NCI-H446 treated with DMSO at 0.1 percent for 48 hours (cell line): Measurements from ENCODE around the gene PAXIP1.
A peak's percentile ranks its signal among the peaks of the same experiment; 100 is the strongest.

Experiments
- DNase-seq: peaks from one replicate; lab custom pipeline; 2025; lab: John Stamatoyannopoulos, UW

Gene PAXIP1

DNA sequence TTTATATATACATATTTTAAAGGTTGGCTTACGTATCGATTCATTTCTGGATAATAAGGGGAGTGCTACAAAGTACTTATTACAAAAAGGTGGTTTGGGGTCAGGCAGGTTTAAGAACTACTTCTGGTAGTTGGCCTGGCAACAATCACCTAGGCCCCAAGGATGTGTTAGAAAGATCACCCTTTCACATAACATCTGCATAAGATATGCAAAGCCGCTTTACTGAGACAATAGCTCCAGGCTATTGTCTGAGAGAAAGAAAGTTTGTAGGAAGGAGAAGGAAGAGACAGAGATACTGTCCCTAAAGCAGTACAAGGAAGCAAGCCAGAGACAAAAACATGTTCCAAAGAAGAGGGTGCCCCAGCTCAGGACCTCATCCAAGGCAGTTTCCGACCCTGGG, 6.2 kb downstream of the PAXIP1 start:
- no peak for DNase-seq

DNA sequence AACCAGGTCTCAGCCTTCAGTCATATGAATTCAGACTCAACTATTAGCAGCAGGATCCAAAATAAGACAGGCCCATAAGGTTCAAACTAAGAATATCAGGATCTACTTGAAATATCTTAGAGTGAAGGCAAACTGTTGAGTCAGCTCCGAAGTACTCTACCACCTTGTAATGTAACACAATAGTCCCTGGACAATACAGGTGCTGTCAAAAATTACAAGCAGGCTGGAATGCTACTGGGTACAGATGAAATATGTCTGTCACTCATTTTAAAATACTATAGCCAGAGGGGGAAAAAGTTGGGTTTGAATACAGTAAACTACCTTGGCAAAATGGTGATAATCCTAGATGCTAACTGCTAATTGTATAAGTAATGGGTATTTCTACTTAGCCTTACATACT, 6.8 kb downstream of the PAXIP1 start:
- no peak for DNase-seq

DNA sequence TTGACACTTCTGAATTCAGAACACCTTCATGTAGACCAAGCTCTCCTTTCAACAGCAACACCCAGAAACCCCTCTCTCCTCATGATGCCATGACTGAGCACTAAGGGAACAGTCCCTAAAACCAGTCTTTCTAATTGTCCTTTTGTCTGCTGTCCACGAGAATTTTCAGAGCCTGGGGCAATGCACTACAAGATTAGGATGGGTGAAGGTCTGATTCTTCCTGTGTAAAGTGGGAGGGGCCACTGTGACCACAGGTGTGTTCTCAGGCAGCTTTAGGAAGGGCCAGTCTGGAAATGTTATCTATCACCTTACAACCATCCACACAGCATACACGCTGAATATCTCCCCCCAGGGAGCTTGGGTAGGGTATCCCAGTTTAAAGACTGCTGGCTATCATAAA, 7.9 kb downstream of the PAXIP1 start:
- DNase-seq = no peak

- DNase-seq = no peak
Observed at GRCh38 chr7:154990964-154991540, 11.9 kb downstream of the PAXIP1 start.

DNA sequence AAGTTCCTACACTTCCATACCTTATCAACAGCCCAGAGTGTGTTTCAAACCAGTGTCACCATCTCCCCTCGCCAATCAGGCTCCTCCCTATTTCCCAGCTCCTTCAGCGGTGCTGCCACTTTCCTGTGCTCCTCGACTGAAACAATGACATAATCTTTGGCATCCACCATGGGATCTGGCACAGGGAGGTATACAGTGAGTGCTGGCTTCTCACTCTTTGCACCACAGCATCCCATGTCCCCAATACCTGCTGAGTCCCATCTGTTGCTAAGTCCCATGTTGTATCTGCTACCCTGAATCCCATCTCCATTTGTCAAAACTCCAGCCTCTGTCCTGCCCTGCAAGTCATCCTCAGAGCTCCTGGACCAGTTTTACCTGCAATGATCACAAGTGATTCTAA, 15.4 kb downstream of the PAXIP1 start:
- peak; percentile 12 for DNase-seq

GRCh38 chr7:154986200-154986945, 16.6 kb downstream of the PAXIP1 start:
- DNase-seq = no peak

DNA sequence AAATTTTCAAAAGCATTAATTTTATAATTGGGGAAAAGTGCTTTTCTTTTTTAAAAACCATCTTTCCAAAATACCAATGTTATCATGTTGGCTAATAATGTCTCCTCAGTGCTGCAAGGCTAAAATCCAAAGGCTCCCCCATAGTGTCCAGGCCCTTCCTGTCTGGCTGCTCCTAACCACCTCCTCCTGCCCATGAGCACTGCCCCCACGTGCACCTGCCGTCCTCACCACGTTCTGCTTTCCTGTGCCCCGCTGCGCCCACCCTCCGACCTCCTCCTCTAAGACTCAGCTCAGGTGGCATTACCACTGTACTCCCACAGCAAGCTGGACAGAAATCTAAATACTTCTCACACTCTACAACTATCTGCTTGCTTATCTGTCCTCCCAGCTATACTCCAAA, 17.7 kb downstream of the PAXIP1 start:
- no peak for DNase-seq

DNA sequence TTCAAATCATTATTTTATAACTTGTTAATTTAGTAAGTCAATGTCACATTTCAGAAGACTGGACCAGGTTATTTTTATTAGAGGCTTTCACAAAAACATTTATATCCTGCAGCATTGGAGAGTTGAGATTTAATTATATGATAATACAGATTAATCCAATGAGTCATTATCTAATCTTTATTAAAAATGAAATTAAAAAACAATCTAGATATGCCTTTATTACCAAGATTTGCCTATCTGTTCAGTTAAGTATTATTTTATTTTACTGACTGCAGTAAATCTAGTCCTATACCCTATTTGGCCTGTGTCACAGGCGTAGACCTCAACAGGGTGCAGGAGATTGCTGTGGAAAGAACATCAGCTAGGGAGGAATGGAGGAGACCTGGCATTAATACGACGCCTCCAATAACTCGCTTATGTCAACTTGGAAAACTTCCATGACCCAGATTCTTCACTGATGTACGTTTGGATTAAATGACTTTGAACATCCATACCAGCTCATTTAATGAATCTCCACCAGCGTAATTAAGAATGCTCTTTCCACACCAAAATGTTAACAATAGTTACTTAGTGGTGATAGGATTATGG, 18.2 kb downstream of the PAXIP1 start:
- DNase-seq = no peak

- DNase-seq = no peak
Observed at GRCh38 chr7:154978017-154978416, 24.9 kb downstream of the PAXIP1 start.

DNA sequence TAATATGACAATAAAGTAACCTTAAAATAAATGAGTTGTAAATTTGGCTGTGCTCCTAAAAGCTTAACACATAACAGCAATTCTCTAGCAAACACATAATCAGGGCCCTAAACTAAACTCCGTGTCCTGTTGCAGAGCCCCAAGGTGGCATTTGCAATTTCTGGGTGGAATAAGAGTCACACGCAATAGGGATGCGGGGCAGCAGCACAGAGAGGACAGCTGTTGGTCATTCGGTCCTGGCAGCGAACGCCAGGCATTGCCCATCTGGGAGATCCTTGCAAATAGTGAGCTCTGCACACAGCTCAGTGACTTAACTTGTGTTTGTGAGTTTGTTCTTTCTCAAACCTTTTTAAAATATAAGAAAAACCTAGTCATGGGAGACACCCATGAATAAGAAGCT, 25.7 kb downstream of the PAXIP1 start:
- no peak for DNase-seq

- no peak for DNase-seq
Observed at GRCh38 chr7:154976844-154977243, 26.1 kb downstream of the PAXIP1 start.

DNA sequence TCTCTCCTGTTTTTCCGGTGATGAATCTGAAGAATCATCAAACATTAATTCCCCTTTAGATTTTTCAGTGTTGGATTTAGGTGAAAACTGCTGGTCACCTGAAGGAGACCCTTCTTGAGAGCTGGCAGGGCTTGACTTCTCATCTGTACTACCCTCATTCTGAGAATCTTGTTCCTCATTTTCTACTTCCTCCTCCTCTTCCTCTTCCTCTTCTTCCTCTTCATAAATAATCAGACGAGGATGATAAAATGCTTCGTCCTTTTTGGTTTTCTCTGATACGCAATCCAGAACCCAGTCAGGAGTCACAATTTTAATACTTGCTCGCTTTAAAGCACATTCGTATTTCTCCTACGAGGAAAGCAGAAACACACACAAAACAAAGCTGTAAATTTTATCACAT, 26.9 kb downstream of the PAXIP1 start:
- no peak for DNase-seq

- DNase-seq = no peak
Observed at GRCh38 chr7:154973381-154973780, 29.5 kb downstream of the PAXIP1 start.

DNA sequence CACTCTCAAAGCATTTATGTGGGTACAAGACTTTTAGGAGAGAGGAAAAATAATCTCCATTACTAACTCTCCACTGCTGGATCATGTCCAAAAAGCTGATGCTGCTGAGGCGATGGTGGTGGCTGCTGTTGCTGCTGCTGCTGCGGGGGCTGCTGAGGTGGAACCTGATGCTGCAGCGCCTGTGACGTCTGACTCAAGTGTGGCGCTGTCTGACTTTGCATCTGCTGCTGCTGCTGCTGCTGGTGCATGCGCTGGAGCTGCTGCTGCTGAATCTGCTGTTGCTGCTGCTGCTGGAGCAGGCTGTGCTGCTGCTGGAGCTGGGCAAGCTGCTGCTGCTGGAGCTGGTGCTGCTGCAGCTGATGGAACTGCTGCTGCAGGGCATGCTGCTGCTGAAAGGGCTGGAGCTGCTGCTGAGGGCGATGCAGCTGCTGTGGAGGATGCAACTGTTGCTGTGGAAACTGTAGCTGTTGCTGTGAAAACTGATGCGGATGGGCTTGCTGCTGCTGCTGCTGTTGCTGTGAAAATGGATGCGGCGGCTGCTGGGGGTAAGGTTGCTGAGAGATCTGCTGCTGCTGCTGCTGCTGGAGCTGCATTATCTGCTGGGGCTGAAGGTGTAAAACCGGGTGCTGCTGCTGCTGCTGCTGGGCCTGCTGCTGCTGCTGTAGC, 34.5 kb downstream of the PAXIP1 start:
- no peak for DNase-seq

DNA sequence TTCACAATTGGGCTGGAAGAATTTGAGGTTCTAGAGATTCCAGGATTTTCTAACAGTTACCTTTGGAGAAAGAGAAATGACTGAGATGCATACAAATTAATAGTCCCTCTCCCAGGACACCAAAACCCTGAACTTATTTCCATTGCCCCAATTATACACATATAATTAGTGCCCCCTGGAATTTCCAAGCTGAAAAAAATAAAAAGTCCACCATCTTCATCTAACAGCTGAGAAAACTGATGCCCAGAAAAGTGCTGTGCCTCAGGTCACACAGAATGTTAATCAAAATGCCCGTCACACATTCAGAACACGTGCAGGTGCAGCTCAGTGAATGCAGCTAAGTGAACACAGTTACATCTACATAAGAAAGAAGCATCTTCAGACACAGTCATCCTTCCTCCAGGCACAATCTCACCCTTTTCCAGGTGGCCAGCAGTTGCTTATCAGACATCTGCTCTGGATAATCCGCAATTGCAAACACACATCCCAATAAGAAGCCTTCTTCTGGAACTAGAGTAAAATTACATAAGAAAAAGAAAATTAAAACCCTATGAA, 35.4 kb downstream of the PAXIP1 start:
- no peak for DNase-seq

DNA sequence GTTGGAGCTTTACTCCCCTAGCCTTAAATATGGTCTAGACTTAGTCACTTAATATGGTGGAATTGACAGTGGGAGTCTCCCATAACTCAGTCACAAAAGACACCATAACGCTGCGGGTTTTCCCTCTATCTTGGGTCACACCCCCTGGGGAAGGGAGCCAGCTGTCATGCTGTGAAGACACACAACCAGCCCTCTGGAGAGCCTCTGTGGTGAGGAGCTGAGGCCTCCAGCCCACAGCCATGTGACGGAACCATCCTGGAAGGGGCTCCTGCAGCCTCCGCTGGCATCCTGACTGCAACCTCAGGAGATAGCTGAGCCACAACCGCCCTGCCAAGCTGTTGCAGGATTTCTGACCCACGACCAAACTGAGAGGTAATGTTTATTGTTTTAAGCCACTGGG, 37.9 kb downstream of the PAXIP1 start:
- no peak for DNase-seq

DNA sequence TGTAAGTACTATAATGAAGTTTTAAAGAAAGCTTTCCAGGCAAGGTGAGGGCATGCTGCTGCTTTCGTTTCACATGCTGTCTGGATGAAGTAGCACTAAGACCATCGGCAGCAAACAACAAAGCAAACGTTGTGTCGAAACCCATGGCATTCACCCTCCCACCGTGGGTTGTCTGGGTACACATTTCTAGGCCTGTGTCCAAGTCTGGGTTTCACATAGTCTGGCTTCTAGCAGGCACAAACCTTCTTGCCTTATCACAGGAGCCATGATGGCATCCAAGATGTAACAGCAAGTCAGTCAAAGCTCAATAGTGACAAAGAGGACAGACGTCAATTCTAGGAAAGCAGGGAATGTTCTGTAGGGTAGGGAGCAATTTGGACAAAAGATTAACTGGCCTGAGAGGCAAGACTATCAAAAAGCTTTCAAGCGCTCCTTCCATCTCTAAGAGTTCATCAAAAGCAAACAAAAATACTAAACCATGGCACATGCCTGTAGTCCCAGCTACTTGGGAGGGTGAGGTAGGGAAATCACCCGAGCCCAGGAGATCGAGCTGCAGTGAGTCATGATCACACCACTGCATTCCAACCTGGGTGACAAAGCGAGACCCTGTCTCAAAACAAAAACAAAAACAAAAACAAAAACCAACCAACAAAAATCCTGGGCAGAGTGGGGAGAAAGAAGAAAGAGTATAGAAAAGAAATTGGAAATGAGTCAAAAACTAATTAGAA, 42.7 kb downstream of the PAXIP1 start:
- DNase-seq = no peak

DNA sequence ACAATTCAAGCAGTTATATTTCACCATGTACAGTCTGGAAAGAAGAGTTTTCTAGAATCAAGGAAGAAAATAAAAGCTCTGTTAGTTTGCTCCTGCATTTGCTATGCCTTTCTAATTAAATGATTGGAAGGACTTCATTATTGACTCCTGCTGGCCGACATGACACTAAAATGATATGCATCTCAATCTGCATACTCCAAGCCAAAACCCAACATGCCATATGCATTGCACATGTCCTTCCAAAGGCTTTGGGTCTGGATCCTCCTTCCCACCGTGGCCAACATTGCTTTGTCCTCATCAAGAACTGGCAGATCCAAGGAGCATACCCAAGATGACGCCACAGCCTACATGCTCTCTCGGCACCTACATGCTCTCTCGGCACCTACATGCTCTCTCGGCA, 46.5 kb downstream of the PAXIP1 start:
- DNase-seq = no peak

DNA sequence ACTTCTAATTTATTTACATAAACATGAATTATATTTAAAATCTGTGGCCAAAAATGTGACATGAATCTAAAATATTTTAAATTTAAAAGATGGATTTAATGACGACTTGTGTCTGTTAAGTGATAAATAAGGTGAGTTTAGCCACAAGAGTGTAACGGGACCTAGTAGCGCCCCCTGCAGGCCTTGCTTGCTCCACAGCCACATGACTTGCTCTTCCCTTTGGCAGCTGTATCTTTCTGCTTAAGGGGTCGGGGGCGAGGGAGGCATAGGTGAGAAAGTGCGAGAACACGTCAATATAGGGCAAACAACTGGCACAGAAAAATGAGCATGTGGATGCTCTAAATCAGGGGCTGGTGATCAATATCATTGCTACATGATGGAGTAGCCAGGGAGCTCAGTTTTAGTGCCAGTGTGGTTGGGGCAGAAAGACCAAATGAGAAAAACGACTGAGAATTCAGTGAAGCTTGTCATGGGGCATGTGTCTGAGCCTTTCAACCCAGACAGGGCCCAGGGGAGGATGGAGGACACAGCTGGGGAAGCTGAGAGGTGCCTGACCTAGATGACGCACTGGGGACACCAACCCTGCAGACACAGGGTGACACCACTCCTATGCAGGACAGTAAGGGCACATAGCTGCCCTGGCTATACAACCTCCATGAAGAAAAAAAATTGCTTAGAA, 49.8 kb downstream of the PAXIP1 start:
- DNase-seq = no peak

- no peak for DNase-seq
Observed at GRCh38 chr7:154950960-154951359, 52.0 kb downstream of the PAXIP1 start.

DNA sequence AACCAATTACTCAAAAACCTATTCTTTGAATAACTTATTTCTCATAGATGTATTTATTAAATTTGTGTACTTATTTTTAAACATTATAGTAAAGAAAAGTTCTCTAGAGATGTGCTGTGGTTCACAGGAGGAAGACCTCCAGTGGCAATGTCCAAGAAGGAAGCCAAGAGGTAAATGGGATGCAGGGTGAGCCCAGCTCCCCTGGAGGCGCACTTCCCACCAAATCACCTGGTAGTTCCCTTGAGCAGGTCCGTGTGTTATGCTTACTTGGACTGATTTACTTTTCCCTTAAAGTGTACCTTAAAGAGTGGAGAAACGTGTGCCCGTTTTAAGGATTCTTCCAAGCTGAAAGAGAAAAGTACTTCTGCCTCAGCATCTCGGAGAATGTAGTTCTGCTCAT, 55.3 kb downstream of the PAXIP1 start:
- DNase-seq = no peak

GRCh38 chr7:154946166-154946565, 56.8 kb downstream of the PAXIP1 start:
- DNase-seq = no peak
